Stimulated activated CD8-positive, alpha-beta memory T cell treated with anti-CD3 and anti-CD28 coated beads, Interleukin-7, amount 100 ng/mL, for 1 hour (primary cell): ENCODE results near the gene TUBGCP6.

ENCODE experiments used
- DNase-seq, 2 donors: peaks; one replicate each; pipeline ENCODE4 v3.0.0-alpha.2; 2020; ENCODE audit warnings: low read depth in 2 of 2

TUBGCP6 gene

DNA sequence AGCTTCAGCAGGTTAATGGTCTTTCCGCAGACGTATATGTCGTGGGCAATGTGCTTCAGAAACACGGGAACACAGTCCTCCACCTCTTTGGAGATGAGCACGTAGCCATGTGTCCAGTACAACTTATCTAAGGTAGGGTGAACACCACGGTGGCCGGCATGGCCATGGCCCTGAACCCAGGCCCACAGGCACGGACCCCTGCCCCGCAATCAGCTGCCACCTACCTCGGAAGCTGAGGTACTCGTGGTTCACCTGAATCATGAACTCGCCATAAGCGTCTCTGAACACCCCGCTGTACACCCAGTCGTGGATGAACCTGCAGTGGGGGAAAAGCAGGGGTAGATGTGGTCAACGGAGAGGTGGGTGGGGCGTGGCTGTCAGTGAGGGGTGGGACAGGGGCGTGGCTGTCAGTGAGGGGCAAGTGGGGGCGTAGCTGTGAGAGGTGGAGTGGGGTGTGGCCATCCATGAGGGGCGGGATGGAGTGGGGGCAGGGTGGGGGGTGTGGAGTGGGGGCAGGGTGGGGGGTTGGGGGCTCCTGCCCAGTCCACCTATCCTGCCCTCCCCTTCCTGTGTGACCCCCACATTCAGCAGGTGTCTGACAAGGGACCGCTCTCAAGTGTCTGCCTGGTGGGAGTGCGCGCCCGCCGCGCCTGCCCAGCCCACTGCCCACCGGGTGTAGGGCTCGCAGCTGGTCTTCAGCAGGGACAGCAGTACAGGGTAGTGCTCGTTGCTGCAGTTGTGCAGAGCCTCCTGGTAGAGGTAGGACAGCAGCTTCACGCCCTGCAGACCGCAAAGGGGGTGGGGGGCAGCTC is 18.6 kb downstream of the TUBGCP6 start:
- no peak for DNase-seq

- no peak for DNase-seq
Measured at GRCh38 chr22:50225200-50225969, 19.4 kb downstream of the TUBGCP6 start.

GRCh38 chr22:50224071-50224470 is 20.8 kb downstream of the TUBGCP6 start:
- DNase-seq, result no peak

DNA sequence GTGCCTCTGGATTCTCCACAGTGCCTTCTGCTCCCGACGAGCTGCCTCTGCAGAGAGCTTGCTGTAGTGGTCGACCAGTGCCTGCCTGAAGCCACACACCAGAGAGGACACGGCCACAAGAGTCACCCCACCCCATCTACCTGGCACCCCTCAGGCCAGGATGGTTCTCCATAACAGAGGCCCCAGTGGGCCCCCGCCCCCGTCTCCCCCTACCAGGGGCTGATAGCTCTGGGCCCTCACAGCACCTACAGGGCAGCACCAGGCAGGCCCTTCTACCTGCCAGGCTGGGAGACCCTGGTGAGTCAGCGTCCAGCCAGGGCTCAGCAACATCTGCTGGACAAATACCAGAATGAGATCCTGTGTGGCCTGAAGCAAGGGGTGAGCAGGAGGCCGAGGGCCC is 22.3 kb downstream of the TUBGCP6 start:
- no peak for DNase-seq

GRCh38 chr22:50221410-50222300 is 23.2 kb downstream of the TUBGCP6 start:
- DNase-seq, result no peak

- no peak for DNase-seq
Measured at GRCh38 chr22:50220603-50221409, 24.0 kb downstream of the TUBGCP6 start.

GRCh38 chr22:50219800-50220602 is 24.8 kb downstream of the TUBGCP6 start:
- DNase-seq, result no peak

GRCh38 chr22:50218996-50219727 is 25.7 kb downstream of the TUBGCP6 start:
- DNase-seq, result no peak

DNA sequence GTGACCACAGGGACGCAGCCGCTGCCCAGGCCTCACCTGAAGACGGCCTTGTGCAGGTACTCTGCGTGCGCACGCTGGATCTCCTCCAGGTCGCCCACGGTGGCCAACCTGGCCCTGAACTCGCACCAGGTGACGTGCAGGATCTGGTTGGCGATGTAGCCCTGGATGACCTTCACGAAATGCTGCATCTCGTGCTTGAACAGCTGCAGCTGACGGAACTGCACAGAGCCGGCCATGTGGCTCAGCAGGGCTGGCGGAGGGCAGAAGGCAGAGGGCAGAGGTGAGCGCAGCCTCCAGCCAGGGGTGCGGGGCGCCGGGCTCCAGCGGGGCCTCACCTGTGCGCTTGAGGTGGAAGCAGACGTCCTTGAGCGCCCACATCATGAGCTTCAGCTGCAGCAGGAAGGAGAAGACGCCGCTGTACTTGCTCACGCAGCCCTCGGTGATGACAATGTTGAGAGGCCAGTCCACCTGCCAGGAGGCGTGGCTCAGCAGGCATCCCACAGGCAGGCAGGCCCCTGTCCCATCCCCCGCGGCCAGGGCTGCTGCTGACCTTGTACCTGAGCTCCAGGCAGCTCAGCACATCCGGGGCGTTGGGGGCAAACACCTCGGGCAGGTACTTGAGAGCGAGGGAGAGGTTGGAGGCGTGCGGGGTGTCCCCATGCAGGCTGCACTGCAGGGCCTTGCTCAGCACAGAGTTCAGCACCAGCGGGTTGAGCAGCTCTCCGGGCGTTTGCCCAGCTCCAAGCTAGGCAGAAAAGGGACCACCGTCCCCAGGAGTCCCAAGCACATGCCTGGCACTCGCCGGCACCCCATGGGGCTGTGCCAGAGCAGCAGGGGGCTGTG is 26.4 kb downstream of the TUBGCP6 start:
- DNase-seq, result no peak

DNA sequence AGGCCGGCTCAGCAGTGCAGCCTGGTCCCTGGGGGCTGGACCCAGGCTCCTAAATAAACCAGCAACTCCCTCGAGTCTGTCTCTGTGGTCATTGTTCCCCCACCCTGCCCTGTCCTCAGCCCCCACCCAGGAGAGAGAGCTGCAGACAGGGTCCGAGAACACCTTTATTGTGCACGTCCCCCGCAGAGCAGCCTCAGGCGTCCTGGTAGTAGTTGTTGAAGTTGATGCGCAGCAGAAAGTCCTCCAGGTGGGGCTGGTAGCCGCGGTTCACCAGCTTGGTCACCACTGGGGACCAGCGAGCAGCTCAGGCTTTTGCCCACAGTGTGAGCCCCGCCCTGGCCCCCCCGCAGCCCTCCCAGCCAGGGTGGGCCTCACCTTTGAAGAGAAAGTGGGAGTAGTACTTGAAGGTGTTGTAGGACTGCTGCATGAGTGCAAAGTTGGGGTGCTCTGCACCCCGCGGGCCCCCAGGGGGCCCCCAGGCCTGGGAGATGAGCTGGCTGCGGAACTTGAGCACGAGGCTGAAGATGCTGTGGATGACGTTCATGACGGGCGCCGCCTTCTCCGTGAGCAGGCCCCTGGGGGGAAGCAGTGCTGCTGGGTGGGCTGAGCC is 27.2 kb downstream of the TUBGCP6 start:
- no peak for DNase-seq

- DNase-seq, result no peak
Measured at GRCh38 chr22:50216684-50217520, 27.9 kb downstream of the TUBGCP6 start.

GRCh38 chr22:50216055-50216683 is 28.7 kb downstream of the TUBGCP6 start:
- no peak for DNase-seq

- no peak for DNase-seq
Measured at GRCh38 chr22:50215297-50216054, 29.3 kb downstream of the TUBGCP6 start.

DNA sequence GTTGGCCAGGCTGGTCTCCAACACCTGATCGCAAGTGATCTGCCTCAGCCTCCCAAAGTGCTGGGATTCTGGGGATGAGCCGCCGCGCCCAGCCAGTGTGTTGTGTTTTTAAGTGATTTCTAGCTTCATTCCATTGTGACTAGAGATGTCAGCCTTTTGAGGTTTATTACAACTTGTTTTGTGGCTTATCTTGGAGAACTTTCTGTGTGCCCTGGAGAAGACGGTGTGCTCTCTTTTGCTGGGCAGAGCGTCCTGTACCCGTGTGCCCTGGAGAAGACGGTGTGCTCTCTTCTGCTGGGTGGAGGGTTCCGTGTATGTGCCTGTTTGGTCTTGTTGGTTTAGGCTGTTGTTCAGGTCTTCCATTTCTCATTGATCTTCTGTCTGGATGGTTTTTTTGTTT is 31.6 kb downstream of the TUBGCP6 start:
- DNase-seq, result no peak

DNA sequence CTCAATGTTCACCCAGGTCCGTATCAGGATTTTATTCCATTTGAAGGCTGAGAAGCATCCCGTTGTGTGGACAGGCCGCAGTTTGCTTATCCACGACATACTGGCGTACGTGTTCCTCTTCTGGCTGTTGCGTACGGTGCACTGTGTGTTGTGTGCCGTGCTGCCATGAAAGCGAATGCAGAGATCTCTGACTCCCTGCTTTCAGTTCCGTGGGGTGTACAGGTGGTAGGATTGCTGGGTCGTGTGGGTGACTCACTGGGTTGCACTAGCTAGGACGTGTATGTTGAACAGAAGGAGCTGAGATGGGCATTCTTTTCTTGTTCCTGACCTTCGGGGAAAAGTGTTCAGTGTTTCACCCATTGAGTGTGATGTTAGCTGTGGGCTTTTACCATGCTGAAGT is 33.7 kb downstream of the TUBGCP6 start:
- DNase-seq, result no peak
